NOMO-1 treated with dmso at 0.1 percent for 144 hours (cell line): ENCODE measurements around the gene LIN37.

ENCODE experiments used
- DNase-seq: peaks from one replicate; lab custom pipeline; 2025; ENCODE audit not compliant: unreplicated experiment; lab: John Stamatoyannopoulos, UW

LIN37 gene

GRCh38 chr19:35748106-35749020 lies at the start of gene LIN37:
Gene LIN37, plus strand, starts transcription at chr19:35748576. Its CDS starts 149 bp downstream, at chr19:35748725.
- DNase-seq, result peak; percentile 98

GRCh38 chr19:35702223-35703012 lies 46.0 kb upstream of the LIN37 start:
- peak; percentile 92 for DNase-seq

- no peak for DNase-seq
Observed at GRCh38 chr19:35703343-35703742, 45.0 kb upstream of the LIN37 start.

- DNase-seq, result no peak
Observed at GRCh38 chr19:35704218-35704617, 44.2 kb upstream of the LIN37 start, which contains the start of gene ZBTB32. Gene ZBTB32, plus strand, starts transcription at chr19:35704558. Its CDS starts 10,069 bp downstream, at chr19:35714627.

GRCh38 chr19:35708391-35708790 lies 40.0 kb upstream of the LIN37 start:
- no peak for DNase-seq

GRCh38 chr19:35710784-35711723 lies 37.3 kb upstream of the LIN37 start:
- no peak for DNase-seq

- DNase-seq, result no peak
Observed at GRCh38 chr19:35712567-35713505, 35.5 kb upstream of the LIN37 start.

GRCh38 chr19:35713506-35713850 lies 34.9 kb upstream of the LIN37 start:
- no peak for DNase-seq

- no peak for DNase-seq
Observed at GRCh38 chr19:35713904-35714495, 34.4 kb upstream of the LIN37 start.

- no peak for DNase-seq
Observed at GRCh38 chr19:35714601-35715354, 33.6 kb upstream of the LIN37 start.

GRCh38 chr19:35715355-35715809 lies 33.0 kb upstream of the LIN37 start:
- no peak for DNase-seq

GRCh38 chr19:35715981-35716800 lies 32.2 kb upstream of the LIN37 start:
- no peak for DNase-seq

GRCh38 chr19:35716801-35717664 lies 31.3 kb upstream of the LIN37 start:
- peak; percentile 96 for DNase-seq

GRCh38 chr19:35717665-35718344 lies 30.6 kb upstream of the LIN37 start, which contains the start of gene KMT2B:
Gene KMT2B, plus strand, starts transcription at chr19:35718003. Its CDS starts 16 bp downstream, at chr19:35718019.
- no peak for DNase-seq

- no peak for DNase-seq
Observed at GRCh38 chr19:35718345-35719041, 29.9 kb upstream of the LIN37 start.
